Left ventricle myocardium inferior (tissue), 1 donor: Measurements from ENCODE around the gene GRID1. TPM values are rescaled to one million over a fixed set of nuclear protein-coding genes. Genes with fewer than 3 reads are reported as not detected.

Experiments
- DNase-seq: peaks from one replicate; pipeline ENCODE4 v3.0.0-alpha.2; 2020
- H3K27ac ChIP-seq: fragments of 200-600 bp; replicated peaks from 2 replicates; pipeline ENCODE4 v1.8.0; 2021
- H3K27me3 ChIP-seq: fragments of 200-600 bp; 2 replicates; pipeline ENCODE4 v1.8.0; 2021; ENCODE audit warnings: low read depth
- H3K36me3 ChIP-seq: fragments of 200-600 bp; 2 replicates; pipeline ENCODE4 v1.8.0; 2021
- H3K4me1 ChIP-seq: fragments of 200-600 bp; 2 replicates; pipeline ENCODE4 v1.8.0; 2021
- H3K4me3 ChIP-seq: fragments of 200-600 bp; 2 replicates; pipeline ENCODE4 v1.8.0; 2021; ENCODE audit warnings: mild to moderate bottlenecking, moderate library complexity
- H3K9me3 ChIP-seq: fragments of 200-600 bp; replicated peaks from 2 replicates; pipeline ENCODE4 v1.8.0; 2021
- intact Hi-C: fragments of 100-400 bp; cut with micrococcal nuclease; formaldehyde crosslinking; loops from one replicate; pipeline ENCODE4 v1.11.0; 2022
- total RNA-seq: library from RNA; stranded (reverse); fragmentation: NEBNext Ultra II Directional; extraction: Animal tissue kit (Norgen Biotek cat#: 25700); gene quantifications from one replicate; pipeline ENCODE4 v1.2.1, GENCODE V29; 2021
- TF ChIP-seq, protein P1 (sequence below): fragments of 200-600 bp; IDR thresholded peaks from 2 replicates; pipeline ENCODE4 v1.8.0; 2021; ENCODE audit warnings: antibody characterized with exemption, mild to moderate bottlenecking, borderline replicate concordance
- donor health status: DM: no; HTN: yes; CAD: no; lungs with severe emphysema.

GRID1 gene
- total RNA-seq, 1 donor from 2014 or later: 1.6 TPM

GRCh38 chr10:86038371-86038770 lies 328.2 kb downstream of the GRID1 start:
- Histone ChIP-seq H3K27me3 (no peaks in the 10 kb centered on the region), H3K36me3 (no peaks in the 10 kb centered on the region), H3K27ac (no peak overlapping the region), H3K4me1 (peaks cover 10% of the 10 kb centered on the region), H3K9me3 (no peaks in the 10 kb centered on the region), H3K4me3 (no peak overlapping the region)
- TF ChIP-seq, protein P1, sequence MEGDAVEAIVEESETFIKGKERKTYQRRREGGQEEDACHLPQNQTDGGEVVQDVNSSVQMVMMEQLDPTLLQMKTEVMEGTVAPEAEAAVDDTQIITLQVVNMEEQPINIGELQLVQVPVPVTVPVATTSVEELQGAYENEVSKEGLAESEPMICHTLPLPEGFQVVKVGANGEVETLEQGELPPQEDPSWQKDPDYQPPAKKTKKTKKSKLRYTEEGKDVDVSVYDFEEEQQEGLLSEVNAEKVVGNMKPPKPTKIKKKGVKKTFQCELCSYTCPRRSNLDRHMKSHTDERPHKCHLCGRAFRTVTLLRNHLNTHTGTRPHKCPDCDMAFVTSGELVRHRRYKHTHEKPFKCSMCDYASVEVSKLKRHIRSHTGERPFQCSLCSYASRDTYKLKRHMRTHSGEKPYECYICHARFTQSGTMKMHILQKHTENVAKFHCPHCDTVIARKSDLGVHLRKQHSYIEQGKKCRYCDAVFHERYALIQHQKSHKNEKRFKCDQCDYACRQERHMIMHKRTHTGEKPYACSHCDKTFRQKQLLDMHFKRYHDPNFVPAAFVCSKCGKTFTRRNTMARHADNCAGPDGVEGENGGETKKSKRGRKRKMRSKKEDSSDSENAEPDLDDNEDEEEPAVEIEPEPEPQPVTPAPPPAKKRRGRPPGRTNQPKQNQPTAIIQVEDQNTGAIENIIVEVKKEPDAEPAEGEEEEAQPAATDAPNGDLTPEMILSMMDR: no peak
- no peak for DNase-seq
- intact Hi-C loops: no loop called here

DNA sequence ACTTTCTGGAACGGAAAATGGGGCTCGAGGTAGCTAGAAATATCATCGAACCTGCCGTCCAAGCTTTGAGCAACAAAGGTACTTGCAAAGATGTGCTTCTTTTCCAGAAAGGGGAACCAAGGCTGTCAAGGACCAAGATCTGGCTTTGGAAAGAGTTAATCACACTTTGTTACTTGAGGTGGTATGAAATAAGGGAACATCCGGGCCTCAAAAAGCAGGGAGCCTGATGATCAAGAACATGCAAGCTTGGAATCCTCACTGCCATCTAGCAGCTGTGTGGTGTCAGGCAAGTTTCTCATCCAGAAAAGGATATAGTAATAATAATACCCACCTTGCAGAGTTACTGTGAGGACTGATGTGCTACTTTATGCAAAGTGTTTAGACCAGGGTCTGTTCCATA lies 329.5 kb downstream of the GRID1 start:
- Histone ChIP-seq H3K27ac (no peak overlapping the region), H3K4me3 (no peak overlapping the region), H3K27me3 (no peaks in the 10 kb centered on the region), H3K9me3 (no peaks in the 10 kb centered on the region), H3K4me1 (peaks cover 10% of the 10 kb centered on the region), H3K36me3 (no peaks in the 10 kb centered on the region)
- DNase-seq: no peak
- intact Hi-C loops: no loop called here
- TF ChIP-seq, protein P1: no peak

DNA sequence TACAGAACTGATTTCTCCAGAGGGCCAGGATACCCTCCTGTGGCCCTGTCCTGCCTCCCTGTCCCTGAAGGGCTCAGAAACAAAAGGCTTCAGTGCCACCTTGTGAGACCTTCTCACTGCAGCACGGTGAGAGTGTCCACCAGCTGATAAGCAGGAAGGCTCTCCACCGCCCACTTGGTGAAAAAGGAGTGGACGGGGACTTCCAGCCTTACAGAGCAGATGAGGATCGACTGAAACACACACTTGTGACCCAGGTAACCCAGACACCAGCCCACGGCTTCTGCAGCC lies 330.1 kb downstream of the GRID1 start:
- TF ChIP-seq, protein P1: no peak

GRCh38 chr10:86035791-86036543 lies 330.6 kb downstream of the GRID1 start:
- intact Hi-C loops: no loop called here
- H3K4me1 ChIP-seq: peaks cover 10% of the 10 kb centered on the region
- no peak overlapping the region for H3K27ac ChIP-seq
- H3K4me3 ChIP-seq: no peak overlapping the region
- DNase-seq: no peak
- H3K9me3 ChIP-seq: no peaks in the 10 kb centered on the region
- no peaks in the 10 kb centered on the region for H3K27me3 ChIP-seq
- TF ChIP-seq, protein P1: no peak
- no peaks in the 10 kb centered on the region for H3K36me3 ChIP-seq

More for the DNA sequence above, 330.1 kb downstream of the GRID1 start:
- Histone ChIP-seq H3K4me3 (no peak overlapping the region), H3K27me3 (no peaks in the 10 kb centered on the region), H3K27ac (no peak overlapping the region), H3K36me3 (no peaks in the 10 kb centered on the region), H3K9me3 (no peaks in the 10 kb centered on the region), H3K4me1 (peaks cover 10% of the 10 kb centered on the region)
- DNase-seq: no peak
- intact Hi-C loops: no loop called here

DNA sequence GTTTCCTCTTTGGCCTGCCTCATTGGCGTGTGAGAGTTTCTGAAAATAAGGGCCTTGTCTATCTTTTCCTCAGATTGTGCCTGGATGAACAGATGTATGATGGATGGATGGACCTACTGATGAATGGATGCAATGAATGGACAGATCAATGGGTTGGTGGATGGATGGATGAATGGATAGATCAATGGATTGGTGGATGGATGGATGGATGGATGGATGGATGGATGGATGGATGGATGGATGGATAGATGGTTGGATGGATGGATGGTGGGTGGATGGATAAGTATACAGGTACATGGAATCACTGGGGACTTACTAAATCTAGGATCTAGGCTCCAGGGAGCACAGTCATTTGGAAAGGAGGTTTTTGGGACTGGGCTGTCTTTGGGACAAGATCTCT lies 331.9 kb downstream of the GRID1 start:
- intact Hi-C loops: no loop called here
- H3K4me1 ChIP-seq: peaks cover 10% of the 10 kb centered on the region
- H3K27ac ChIP-seq: no peak overlapping the region
- no peaks in the 10 kb centered on the region for H3K36me3 ChIP-seq
- DNase-seq: no peak
- peaks cover 5% of the 10 kb centered on the region for H3K9me3 ChIP-seq
- TF ChIP-seq, protein P1: no peak
- no peak overlapping the region for H3K4me3 ChIP-seq
- no peaks in the 10 kb centered on the region for H3K27me3 ChIP-seq
